IMR-90 (cell line): ENCODE measurements around the gene TENT5A.
A peak's percentile ranks its signal among the peaks of the same experiment; 100 is the strongest.

ENCODE experiments used
- BHLHE40 ChIP-seq: fragments of 150-350 bp; IDR thresholded peaks from 2 replicates; pipeline ENCODE4 v1.6.1; 2016; ENCODE audit warnings: mild to moderate bottlenecking, low read depth, low read length
- CTCF ChIP-seq: conservative IDR thresholded peaks from 2 replicates; pipeline ENCODE4 v1.5.1; 2012; ENCODE audit warnings: mild to moderate bottlenecking, low read depth, low read length, improper control_type of control experiment
- FOS ChIP-seq: fragments of 150-350 bp; IDR thresholded peaks from 2 replicates; pipeline ENCODE4 v1.6.1; 2016; ENCODE audit warnings: low read depth, low read length
- POLR2A ChIP-seq: IDR thresholded peaks from 2 replicates; pipeline ENCODE4 v1.6.1; 2012; ENCODE audit warnings: mild to moderate bottlenecking, low read depth, low read length
- RAD21 ChIP-seq: IDR thresholded peaks from 2 replicates; pipeline ENCODE4 v1.6.1; 2012; ENCODE audit warnings: low read length, improper control_type of control experiment
- RCOR1 ChIP-seq: IDR thresholded peaks from 2 replicates; pipeline ENCODE4 v1.6.1; 2012; ENCODE audit warnings: mild to moderate bottlenecking, low read length, improper control_type of control experiment; ENCODE audit not compliant: insufficient replicate concordance
- RFX5 ChIP-seq: IDR thresholded peaks from 2 replicates; pipeline ENCODE4 v1.8.0; 2012; ENCODE audit warnings: low read depth, mild to moderate bottlenecking, low read length, moderate library complexity

GRCh38 chr6:81752921-81753710 lies 635 bp upstream of the TENT5A start:
- TF ChIP-seq CTCF, result peak; percentile 33
- peak; percentile 99 for TF ChIP-seq BHLHE40
- no peak for TF ChIP-seq FOS
- TF ChIP-seq POLR2A, result peak; percentile 86
- peak; percentile 42 for TF ChIP-seq RAD21
- TF ChIP-seq RFX5, result no peak
- TF ChIP-seq RCOR1, result no peak
